ENCODE data around the gene ACTR2.
"Not testable (repeated sequence)": the region's sequence is repeated elsewhere in the genome, so short reads cannot be mapped to it uniquely, and the experiment has no call there.

ACTR2 gene

GRCh38 chr2:65252640-65253039 lies 25.0 kb downstream of the ACTR2 start:
- Histone ChIP-seq H3K9ac (ENCODE audit: low read length) (no peak overlapping the region), H2AFZ (ENCODE audit: low read depth, low read length) (no peak overlapping the region), H3K79me2 (ENCODE audit: low read length) (peaks cover 27% of the 10 kb centered on the region), H3K9me3 (ENCODE audit: insufficient read depth, low read length) (no peaks in the 10 kb centered on the region), H3K27ac (ENCODE audit: low read length) (no peak overlapping the region), H3K36me3 (replicated peaks; ENCODE audit: low read depth, low read length) (peaks cover 43% of the 10 kb centered on the region), H3K4me3 (ENCODE audit: low read length) (no peak overlapping the region), H3K4me2 (ENCODE audit: low read length) (no peak overlapping the region), H4K20me1 (ENCODE audit: insufficient read depth, low read length) (peaks cover 16% of the 10 kb centered on the region), H3K27me3 (ENCODE audit: low read depth, low read length) (no peaks in the 10 kb centered on the region), H3K4me1 (ENCODE audit: low read length) (no peaks in the 10 kb centered on the region)
- TF ChIP-seq EZH2phosphoT487 (IDR thresholded peaks at IDR 0.05; ENCODE audit: low read depth) (no peak), CTCF (IDR thresholded peaks at IDR 0.05; ENCODE audit: low read depth, low read length) (no peak)

GRCh38 chr2:65255356-65255755 lies 27.7 kb downstream of the ACTR2 start:
- H3K36me3 ChIP-seq (replicated peaks; ENCODE audit: low read depth, low read length), result peaks cover 38% of the 10 kb centered on the region
- peaks cover 21% of the 10 kb centered on the region for H4K20me1 ChIP-seq (ENCODE audit: insufficient read depth, low read length)
- H2AFZ ChIP-seq (ENCODE audit: low read depth, low read length), result no peak overlapping the region
- no peak overlapping the region for H3K27ac ChIP-seq (ENCODE audit: low read length)
- H3K27me3 ChIP-seq (ENCODE audit: low read depth, low read length), result no peaks in the 10 kb centered on the region
- H3K9me3 ChIP-seq (ENCODE audit: insufficient read depth, low read length), result no peaks in the 10 kb centered on the region
- H3K4me3 ChIP-seq (ENCODE audit: low read length), result no peak overlapping the region
- peaks cover 33% of the 10 kb centered on the region for H3K79me2 ChIP-seq (ENCODE audit: low read length)
- no peak overlapping the region for H3K9ac ChIP-seq (ENCODE audit: low read length)
- no peak for TF ChIP-seq EZH2phosphoT487 (IDR thresholded peaks at IDR 0.05; ENCODE audit: low read depth)
- no peak for TF ChIP-seq CTCF (IDR thresholded peaks at IDR 0.05; ENCODE audit: low read depth, low read length)
- no peaks in the 10 kb centered on the region for H3K4me1 ChIP-seq (ENCODE audit: low read length)
- no peak overlapping the region for H3K4me2 ChIP-seq (ENCODE audit: low read length)

- H3K27me3 ChIP-seq (ENCODE audit: low read depth, low read length), result no peaks in the 10 kb centered on the region
- H3K9me3 ChIP-seq (ENCODE audit: insufficient read depth, low read length), result no peaks in the 10 kb centered on the region
- no peaks in the 10 kb centered on the region for H3K4me1 ChIP-seq (ENCODE audit: low read length)
- peaks cover 21% of the 10 kb centered on the region for H4K20me1 ChIP-seq (ENCODE audit: insufficient read depth, low read length)
- no peak overlapping the region for H3K9ac ChIP-seq (ENCODE audit: low read length)
- H3K36me3 ChIP-seq (replicated peaks; ENCODE audit: low read depth, low read length), result peaks cover 34% of the 10 kb centered on the region
- H2AFZ ChIP-seq (ENCODE audit: low read depth, low read length), result no peak overlapping the region
- H3K4me2 ChIP-seq (ENCODE audit: low read length), result no peak overlapping the region
- no peak overlapping the region for H3K27ac ChIP-seq (ENCODE audit: low read length)
- H3K4me3 ChIP-seq (ENCODE audit: low read length), result no peak overlapping the region
- TF ChIP-seq CTCF (IDR thresholded peaks at IDR 0.05; ENCODE audit: low read depth, low read length), result peak; percentile 36
- no peak for TF ChIP-seq EZH2phosphoT487 (IDR thresholded peaks at IDR 0.05; ENCODE audit: low read depth)
- peaks cover 33% of the 10 kb centered on the region for H3K79me2 ChIP-seq (ENCODE audit: low read length)
These were observed 28.4 kb downstream of the ACTR2 start for GRCh38 chr2:65256054-65256453.

- H3K79me2 ChIP-seq (ENCODE audit: low read length), result peaks cover 39% of the 10 kb centered on the region
- not testable (repeated sequence) for H3K4me3 ChIP-seq (ENCODE audit: low read length); H3K4me1 ChIP-seq (ENCODE audit: low read length); H3K4me2 ChIP-seq (ENCODE audit: low read length); H3K27me3 ChIP-seq (ENCODE audit: low read depth, low read length); H3K9ac ChIP-seq (ENCODE audit: low read length); H3K27ac ChIP-seq (ENCODE audit: low read length); H3K9me3 ChIP-seq (ENCODE audit: insufficient read depth, low read length); H2AFZ ChIP-seq (ENCODE audit: low read depth, low read length)
- peaks cover 28% of the 10 kb centered on the region for H4K20me1 ChIP-seq (ENCODE audit: insufficient read depth, low read length)
- peaks cover 36% of the 10 kb centered on the region for H3K36me3 ChIP-seq (replicated peaks; ENCODE audit: low read depth, low read length)
These were observed 30.2 kb downstream of the ACTR2 start for GRCh38 chr2:65257866-65258265.

GRCh38 chr2:65261676-65262075 lies 34.0 kb downstream of the ACTR2 start:
- Histone ChIP-seq H3K9me3 (ENCODE audit: insufficient read depth, low read length) (no peaks in the 10 kb centered on the region), H3K79me2 (ENCODE audit: low read length) (peaks cover 44% of the 10 kb centered on the region), H3K9ac (ENCODE audit: low read length) (no peak overlapping the region), H3K4me2 (ENCODE audit: low read length) (no peak overlapping the region), H3K4me3 (ENCODE audit: low read length) (no peak overlapping the region), H3K27ac (ENCODE audit: low read length) (no peak overlapping the region), H3K27me3 (ENCODE audit: low read depth, low read length) (no peaks in the 10 kb centered on the region), H3K4me1 (ENCODE audit: low read length) (no peaks in the 10 kb centered on the region), H3K36me3 (replicated peaks; ENCODE audit: low read depth, low read length) (peaks cover 47% of the 10 kb centered on the region), H2AFZ (ENCODE audit: low read depth, low read length) (no peak overlapping the region), H4K20me1 (ENCODE audit: insufficient read depth, low read length) (peaks cover 52% of the 10 kb centered on the region)
- TF ChIP-seq CTCF (IDR thresholded peaks at IDR 0.05; ENCODE audit: low read depth, low read length), result no peak
- no peak for TF ChIP-seq EZH2phosphoT487 (IDR thresholded peaks at IDR 0.05; ENCODE audit: low read depth)

All from OCI-LY3 (cell line).